Measurements from ENCODE around the gene FUT6.

GRCh38 chr19:5826531-5827341 is 12.8 kb downstream of the FUT6 start:
- TF ChIP-seq CTCF (IDR thresholded peaks at IDR 0.05; ENCODE audit: low read length) (peak; percentile 20), EZH2 (optimal IDR thresholded peaks at IDR 0.05; ENCODE audit: low read depth, low read length) (no peak), EZH2phosphoT487 (IDR thresholded peaks at IDR 0.05; ENCODE audit: low read length) (no peak)

All from MM.1S (cell line).